ENCODE measurements around the gene RAPGEF6. TPM values are rescaled to one million over a fixed set of nuclear protein-coding genes. Genes with fewer than 3 reads are reported as not detected.

Gene RAPGEF6
- total and polyA plus RNA-seq, 8 donors = 18.2 to 23.7 (median 20.1) TPM

- Histone ChIP-seq H3K4me3 (no peak overlapping the region), H3K9me3 (no peaks in the 10 kb centered on the region), H3K27me3 (no peaks in the 10 kb centered on the region), H3K36me3 (peaks cover 0 to 31% of the 10 kb centered on the region in 2 donors), H3K27ac (no peak overlapping the region), H3K4me1 (no peaks in the 10 kb centered on the region)
- ATAC-seq (no peak), DNase-seq (no peak)
- no peak for TF ChIP-seq CTCF (IDR thresholded peaks at IDR 0.05)
- intact Hi-C loops (cut with DNase I) = no loop called here
Observed at GRCh38 chr5:131481569-131481968, 153.5 kb downstream of the RAPGEF6 start.

GRCh38 chr5:131475541-131475941, 159.5 kb downstream of the RAPGEF6 start:
- no peak for TF ChIP-seq CTCF (IDR thresholded peaks at IDR 0.05)
- H3K4me3 ChIP-seq = no peak overlapping the region
- H3K9me3 ChIP-seq = no peaks in the 10 kb centered on the region
- no peaks in the 10 kb centered on the region for H3K27me3 ChIP-seq
- intact Hi-C loops (cut with DNase I) = no loop called here
- ATAC-seq (no peak), DNase-seq (no peak)
- H3K27ac ChIP-seq = no peak overlapping the region
- H3K36me3 ChIP-seq = peaks cover 0 to 28% of the 10 kb centered on the region in 2 donors
- no peaks in the 10 kb centered on the region for H3K4me1 ChIP-seq

- TF ChIP-seq CTCF (IDR thresholded peaks at IDR 0.05) = no peak
- Histone ChIP-seq H3K4me1 (no peaks in the 10 kb centered on the region), H3K4me3 (no peak overlapping the region), H3K36me3 (peaks cover 0 to 29% of the 10 kb centered on the region in 2 donors), H3K27ac (no peak overlapping the region), H3K9me3 (no peaks in the 10 kb centered on the region), H3K27me3 (no peaks in the 10 kb centered on the region)
- DNase-seq (no peak), ATAC-seq (no peak)
- intact Hi-C loops (cut with DNase I) = no loop called here
Observed at GRCh38 chr5:131473731-131474130, 161.3 kb downstream of the RAPGEF6 start.

- ATAC-seq = no peak
- Histone ChIP-seq H3K4me1 (peaks cover 5 to 16% of the 10 kb centered on the region in 2 donors), H3K27ac (no peak overlapping the region), H3K9me3 (no peaks in the 10 kb centered on the region), H3K27me3 (no peaks in the 10 kb centered on the region), H3K36me3 (peaks cover 0 to 20% of the 10 kb centered on the region in 2 donors), H3K4me3 (no peak overlapping the region)
- intact Hi-C loops (cut with DNase I) = no loop called here
- no peak for DNase-seq
- TF ChIP-seq CTCF (IDR thresholded peaks at IDR 0.05) = no peak
Observed at GRCh38 chr5:131466171-131466766, 168.8 kb downstream of the RAPGEF6 start.

- no peaks in the 10 kb centered on the region for H3K27me3 ChIP-seq
- H3K4me3 ChIP-seq = no peak overlapping the region
- ATAC-seq (no peak), DNase-seq (no peak)
- H3K27ac ChIP-seq = no peak overlapping the region
- H3K36me3 ChIP-seq = peaks cover 0 to 19% of the 10 kb centered on the region in 2 donors
- no peaks in the 10 kb centered on the region for H3K9me3 ChIP-seq
- no peak for TF ChIP-seq CTCF (IDR thresholded peaks at IDR 0.05)
- intact Hi-C loops (cut with DNase I) = no loop called here
- H3K4me1 ChIP-seq = peaks cover 5 to 16% of the 10 kb centered on the region in 2 donors
Observed at GRCh38 chr5:131463656-131464055, 171.4 kb downstream of the RAPGEF6 start.

Data from left lung (tissue), 10 donors.